CD4-positive, alpha-beta T cell treated with Interleukin-10 for 1 hour (primary cell): Measurements from ENCODE around the gene ELP4.

Experiments
- DNase-seq: peaks from one replicate; pipeline ENCODE4 v3.0.0-alpha.2; 2020

The ELP4 gene

GRCh38 chr11:31780480-31780971 is 271.0 kb downstream of the ELP4 start:
- no peak for DNase-seq

- DNase-seq, result no peak
Measured at GRCh38 chr11:31782257-31782656, 272.7 kb downstream of the ELP4 start.

- no peak for DNase-seq
Measured at GRCh38 chr11:31783252-31783651, 273.7 kb downstream of the ELP4 start.

GRCh38 chr11:31784611-31785010 is 275.0 kb downstream of the ELP4 start:
- no peak for DNase-seq

GRCh38 chr11:31786996-31787685 is 277.6 kb downstream of the ELP4 start:
- no peak for DNase-seq

GRCh38 chr11:31788085-31788484 is 278.5 kb downstream of the ELP4 start:
- DNase-seq, result no peak

- DNase-seq, result no peak
Measured at GRCh38 chr11:31790649-31791048, 281.1 kb downstream of the ELP4 start.

- DNase-seq, result no peak
Measured at GRCh38 chr11:31792036-31792435, 282.5 kb downstream of the ELP4 start.

- no peak for DNase-seq
Measured at GRCh38 chr11:31792456-31792855, 282.9 kb downstream of the ELP4 start.

- DNase-seq, result no peak
Measured at GRCh38 chr11:31793264-31793663, 283.7 kb downstream of the ELP4 start.

- no peak for DNase-seq
Measured at GRCh38 chr11:31794548-31794947, 285.0 kb downstream of the ELP4 start.

- no peak for DNase-seq
Measured at GRCh38 chr11:31795706-31796498, 286.3 kb downstream of the ELP4 start.

- DNase-seq, result no peak
Measured at GRCh38 chr11:31796499-31797189, 287.1 kb downstream of the ELP4 start.

GRCh38 chr11:31797190-31798056 is 287.9 kb downstream of the ELP4 start:
- DNase-seq, result no peak

- DNase-seq, result no peak
Measured at GRCh38 chr11:31798057-31798553, 288.5 kb downstream of the ELP4 start.

GRCh38 chr11:31798554-31799434 is 289.2 kb downstream of the ELP4 start:
- DNase-seq, result no peak

GRCh38 chr11:31799435-31800397 is 290.1 kb downstream of the ELP4 start:
- no peak for DNase-seq

GRCh38 chr11:31800398-31801265 is 291.1 kb downstream of the ELP4 start:
- no peak for DNase-seq

GRCh38 chr11:31801298-31801702 is 291.7 kb downstream of the ELP4 start:
- DNase-seq, result no peak
